ENCODE data around the gene COX5B. TPM values are rescaled to one million over a fixed set of nuclear protein-coding genes. Genes with fewer than 3 reads are reported as not detected.

Gene COX5B
- total RNA-seq, 3 donors from 2014 or later: 410 to 732 (median 521) TPM

- Histone ChIP-seq H3K9me3 (no peaks in the 10 kb centered on the region), H3K4me3 (no peak overlapping the region), H3K4me1 (ENCODE audit: low read depth) (peaks cover 6% of the 10 kb centered on the region), H3K36me3 (ENCODE audit: low read depth) (no peaks in the 10 kb centered on the region)
- TF ChIP-seq CTCF (IDR thresholded peaks at IDR 0.05): no peak
- intact Hi-C loops (cut with DNase I, micrococcal nuclease): no loop called here
- DNase-seq (no peak), ATAC-seq (no peak)
Measured at GRCh38 chr2:97654309-97654708, 8.4 kb downstream of the COX5B start.

- no peak for TF ChIP-seq CTCF (IDR thresholded peaks at IDR 0.05)
- H3K4me1 ChIP-seq (ENCODE audit: low read depth): peaks cover 1% of the 10 kb centered on the region
- H3K36me3 ChIP-seq (ENCODE audit: low read depth): no peaks in the 10 kb centered on the region
- ATAC-seq: no peak
- H3K9me3 ChIP-seq: no peaks in the 10 kb centered on the region
- H3K4me3 ChIP-seq: no peak overlapping the region
- DNase-seq: no peak
- intact Hi-C loops (cut with DNase I, micrococcal nuclease): no loop called here
Measured at GRCh38 chr2:97654791-97655190, 8.9 kb downstream of the COX5B start.

DNA sequence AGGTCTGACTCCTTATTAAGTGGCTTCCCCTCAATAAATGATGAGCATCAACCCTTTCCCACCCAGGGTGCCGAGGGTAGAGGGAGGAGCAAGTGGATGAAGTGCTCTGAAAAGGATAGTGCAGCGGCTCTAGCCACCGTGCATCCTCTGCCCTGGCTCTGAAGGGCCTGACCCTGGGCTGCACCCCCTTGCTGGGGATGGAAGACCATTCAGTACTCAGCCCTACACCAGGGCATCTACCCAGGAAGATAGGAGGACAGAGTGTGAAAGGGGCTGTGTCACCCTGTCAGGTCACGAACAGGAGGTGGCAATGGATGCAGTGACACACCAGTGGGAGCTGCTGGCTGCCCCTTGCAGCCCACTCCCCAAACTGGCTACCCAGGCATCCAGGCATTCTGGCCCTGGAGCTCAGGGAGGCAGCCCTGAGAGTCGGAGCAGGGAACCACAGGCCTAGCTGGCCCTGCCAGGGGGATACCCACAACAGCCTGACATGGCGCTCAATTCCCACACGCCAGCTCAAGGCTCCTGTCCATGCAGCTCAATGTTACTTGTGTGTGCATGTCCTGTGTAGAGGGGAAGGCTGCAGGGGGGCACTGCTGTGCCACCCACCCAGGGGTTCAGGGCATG, 10.4 kb downstream of the COX5B start:
- intact Hi-C loops (cut with DNase I, micrococcal nuclease): no loop called here
- H3K9me3 ChIP-seq: no peaks in the 10 kb centered on the region
- no peaks in the 10 kb centered on the region for H3K36me3 ChIP-seq (ENCODE audit: low read depth)
- TF ChIP-seq CTCF (IDR thresholded peaks at IDR 0.05): no peak
- DNase-seq (no peak), ATAC-seq (no peak)
- no peak overlapping the region for H3K4me3 ChIP-seq
- peaks cover 3% of the 10 kb centered on the region for H3K4me1 ChIP-seq (ENCODE audit: low read depth)

DNA sequence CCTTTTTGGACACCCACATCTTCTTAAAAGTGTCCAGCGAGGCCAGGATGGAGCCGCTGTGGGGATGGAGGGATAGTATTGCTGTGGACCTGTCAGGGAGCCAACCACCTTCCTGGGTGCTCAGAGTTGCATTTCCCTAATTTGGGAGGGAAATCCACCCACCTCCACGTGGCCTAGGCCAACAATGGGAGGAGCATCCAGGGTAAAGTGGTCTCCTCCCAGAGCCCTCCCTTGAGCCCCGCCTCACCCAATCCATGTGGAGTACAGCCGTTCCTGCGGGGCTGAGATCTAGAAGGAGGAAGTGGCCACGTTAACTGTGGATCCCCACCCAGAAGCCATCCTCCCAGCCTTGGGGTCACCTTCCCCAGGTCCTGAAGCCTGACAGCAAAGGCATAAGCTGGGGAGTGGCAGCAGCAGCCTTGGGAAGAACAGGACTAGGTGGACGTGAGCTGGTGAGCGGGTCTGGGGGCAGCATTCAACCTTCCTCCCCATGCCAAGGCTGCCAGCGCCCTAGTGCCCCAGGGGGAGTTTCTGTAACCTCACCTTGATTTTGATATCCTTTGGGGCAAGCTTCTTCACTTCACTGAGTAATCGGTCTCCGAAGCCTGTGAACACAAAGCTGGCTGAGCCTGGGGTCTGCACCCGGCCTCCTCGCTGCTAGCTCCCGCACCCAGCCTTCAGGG, 11.2 kb downstream of the COX5B start:
- DNase-seq: no peak
- H3K9me3 ChIP-seq: no peaks in the 10 kb centered on the region
- ATAC-seq: no peak
- no peaks in the 10 kb centered on the region for H3K36me3 ChIP-seq (ENCODE audit: low read depth)
- no peak for TF ChIP-seq CTCF (IDR thresholded peaks at IDR 0.05)
- intact Hi-C loops (cut with DNase I, micrococcal nuclease): no loop called here
- H3K4me1 ChIP-seq (ENCODE audit: low read depth): peaks cover 4% of the 10 kb centered on the region
- no peak overlapping the region for H3K4me3 ChIP-seq

- H3K4me1 ChIP-seq (ENCODE audit: low read depth): peaks cover 14% of the 10 kb centered on the region
- no peaks in the 10 kb centered on the region for H3K9me3 ChIP-seq
- intact Hi-C loops (cut with DNase I, micrococcal nuclease): no loop called here
- no peak overlapping the region for H3K4me3 ChIP-seq
- ATAC-seq: no peak
- no peak for DNase-seq
- TF ChIP-seq CTCF (IDR thresholded peaks at IDR 0.05): no peak
- H3K36me3 ChIP-seq (ENCODE audit: low read depth): no peaks in the 10 kb centered on the region
Measured at GRCh38 chr2:97657986-97658690, 12.3 kb downstream of the COX5B start.

All from mucosa of descending colon (tissue), 3 donors.